KOPT-K1 (cell line): ENCODE measurements around the gene FAT1.

Experiments used
- H3K27ac ChIP-seq: fragments of 200-600 bp; sonication (generic); 2 replicates; pipeline ENCODE4 v1.5.1; 2016; ENCODE audit warnings: antibody characterized with exemption, mild to moderate bottlenecking, low read depth, low read length; ENCODE audit not compliant: poor library complexity, severe bottlenecking
- H3K36me3 ChIP-seq: fragments of 200-600 bp; sonication (generic); 2 replicates; pipeline ENCODE4 v1.5.1; 2017; ENCODE audit warnings: antibody characterized with exemption, mild to moderate bottlenecking, low read length, moderate library complexity; ENCODE audit not compliant: insufficient read depth
- H3K9me3 ChIP-seq: fragments of 200-600 bp; sonication (generic); 2 replicates; pipeline ENCODE4 v1.5.1; 2017; ENCODE audit warnings: antibody characterized with exemption, low read length, mild to moderate bottlenecking; ENCODE audit not compliant: insufficient read depth, poor library complexity, severe bottlenecking

The FAT1 gene

GRCh38 chr4:186592445-186592844 is 131.2 kb downstream of the FAT1 start:
- peak overlapping the region; percentile 93 for H3K27ac ChIP-seq
- peaks cover 67% of the 10 kb centered on the region for H3K36me3 ChIP-seq

GRCh38 chr4:186591651-186592050 is 132.0 kb downstream of the FAT1 start:
- no peaks in the 10 kb centered on the region for H3K9me3 ChIP-seq
- H3K27ac ChIP-seq = peak overlapping the region; percentile 93
- H3K36me3 ChIP-seq = peaks cover 70% of the 10 kb centered on the region

More at GRCh38 chr4:186592445-186592844, 131.2 kb downstream of the FAT1 start:
- no peaks in the 10 kb centered on the region for H3K9me3 ChIP-seq

GRCh38 chr4:186588503-186588902 is 135.2 kb downstream of the FAT1 start:
- no peak overlapping the region for H3K27ac ChIP-seq
- peaks cover 80% of the 10 kb centered on the region for H3K36me3 ChIP-seq
- no peaks in the 10 kb centered on the region for H3K9me3 ChIP-seq

- H3K9me3 ChIP-seq = peaks cover 7% of the 10 kb centered on the region
- H3K36me3 ChIP-seq = peaks cover 83% of the 10 kb centered on the region
- H3K27ac ChIP-seq = no peak overlapping the region
Measured at GRCh38 chr4:186587416-186588018, 136.1 kb downstream of the FAT1 start.

- Histone ChIP-seq H3K36me3 (peaks cover 89% of the 10 kb centered on the region), H3K27ac (peak overlapping the region; percentile 15)
Measured at GRCh38 chr4:186586205-186586604, 137.5 kb downstream of the FAT1 start.

GRCh38 chr4:186584912-186585311 is 138.7 kb downstream of the FAT1 start:
- peaks cover 8% of the 10 kb centered on the region for H3K9me3 ChIP-seq
- H3K36me3 ChIP-seq = peaks cover 78% of the 10 kb centered on the region
- H3K27ac ChIP-seq = no peak overlapping the region

More at GRCh38 chr4:186586205-186586604, 137.5 kb downstream of the FAT1 start:
- peaks cover 8% of the 10 kb centered on the region for H3K9me3 ChIP-seq

GRCh38 chr4:186581421-186581820 is 142.2 kb downstream of the FAT1 start:
- H3K36me3 ChIP-seq = peaks cover 44% of the 10 kb centered on the region

GRCh38 chr4:186580669-186581068 is 143.0 kb downstream of the FAT1 start:
- peaks cover 8% of the 10 kb centered on the region for H3K9me3 ChIP-seq
- H3K36me3 ChIP-seq = peaks cover 37% of the 10 kb centered on the region
- no peak overlapping the region for H3K27ac ChIP-seq

More at GRCh38 chr4:186581421-186581820, 142.2 kb downstream of the FAT1 start:
- no peak overlapping the region for H3K27ac ChIP-seq
- H3K9me3 ChIP-seq = peaks cover 8% of the 10 kb centered on the region

- no peaks in the 10 kb centered on the region for H3K9me3 ChIP-seq
- no peak overlapping the region for H3K27ac ChIP-seq
- no peaks in the 10 kb centered on the region for H3K36me3 ChIP-seq
Measured at GRCh38 chr4:186570193-186570996, 153.3 kb downstream of the FAT1 start.

- H3K9me3 ChIP-seq = no peaks in the 10 kb centered on the region
- H3K36me3 ChIP-seq = no peaks in the 10 kb centered on the region
- H3K27ac ChIP-seq = no peak overlapping the region
Measured at GRCh38 chr4:186569533-186570192, 154.0 kb downstream of the FAT1 start.

GRCh38 chr4:186566068-186566467 is 157.6 kb downstream of the FAT1 start:
- H3K36me3 ChIP-seq = no peaks in the 10 kb centered on the region
- H3K27ac ChIP-seq = no peak overlapping the region
- H3K9me3 ChIP-seq = no peaks in the 10 kb centered on the region

- no peaks in the 10 kb centered on the region for H3K9me3 ChIP-seq
- no peak overlapping the region for H3K27ac ChIP-seq
- H3K36me3 ChIP-seq = no peaks in the 10 kb centered on the region
Measured at GRCh38 chr4:186563761-186564160, 159.9 kb downstream of the FAT1 start.

GRCh38 chr4:186561748-186562147 is 161.9 kb downstream of the FAT1 start:
- H3K27ac ChIP-seq = no peak overlapping the region
- no peaks in the 10 kb centered on the region for H3K36me3 ChIP-seq
- H3K9me3 ChIP-seq = no peaks in the 10 kb centered on the region

GRCh38 chr4:186560647-186561046 is 163.0 kb downstream of the FAT1 start:
- no peaks in the 10 kb centered on the region for H3K36me3 ChIP-seq
- H3K27ac ChIP-seq = no peak overlapping the region
- no peaks in the 10 kb centered on the region for H3K9me3 ChIP-seq

GRCh38 chr4:186557486-186557885 is 166.2 kb downstream of the FAT1 start:
- Histone ChIP-seq H3K9me3 (no peaks in the 10 kb centered on the region), H3K27ac (no peak overlapping the region), H3K36me3 (no peaks in the 10 kb centered on the region)
